NCI-H1105 (cell line): ENCODE measurements around the gene CEP97.
"Not testable (repeated sequence)": the region's sequence is repeated elsewhere in the genome, so short reads cannot be mapped to it uniquely, and the experiment has no call there.

Experiments used
- DNase-seq: peaks from one replicate; lab custom pipeline; 2025; lab: John Stamatoyannopoulos, UW

CEP97 gene, protein sequence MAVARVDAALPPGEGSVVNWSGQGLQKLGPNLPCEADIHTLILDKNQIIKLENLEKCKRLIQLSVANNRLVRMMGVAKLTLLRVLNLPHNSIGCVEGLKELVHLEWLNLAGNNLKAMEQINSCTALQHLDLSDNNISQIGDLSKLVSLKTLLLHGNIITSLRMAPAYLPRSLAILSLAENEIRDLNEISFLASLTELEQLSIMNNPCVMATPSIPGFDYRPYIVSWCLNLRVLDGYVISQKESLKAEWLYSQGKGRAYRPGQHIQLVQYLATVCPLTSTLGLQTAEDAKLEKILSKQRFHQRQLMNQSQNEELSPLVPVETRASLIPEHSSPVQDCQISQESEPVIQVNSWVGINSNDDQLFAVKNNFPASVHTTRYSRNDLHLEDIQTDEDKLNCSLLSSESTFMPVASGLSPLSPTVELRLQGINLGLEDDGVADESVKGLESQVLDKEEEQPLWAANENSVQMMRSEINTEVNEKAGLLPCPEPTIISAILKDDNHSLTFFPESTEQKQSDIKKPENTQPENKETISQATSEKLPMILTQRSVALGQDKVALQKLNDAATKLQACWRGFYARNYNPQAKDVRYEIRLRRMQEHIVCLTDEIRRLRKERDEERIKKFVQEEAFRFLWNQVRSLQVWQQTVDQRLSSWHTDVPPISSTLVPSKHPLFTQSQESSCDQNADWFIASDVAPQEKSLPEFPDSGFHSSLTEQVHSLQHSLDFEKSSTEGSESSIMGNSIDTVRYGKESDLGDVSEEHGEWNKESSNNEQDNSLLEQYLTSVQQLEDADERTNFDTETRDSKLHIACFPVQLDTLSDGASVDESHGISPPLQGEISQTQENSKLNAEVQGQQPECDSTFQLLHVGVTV

DNA sequence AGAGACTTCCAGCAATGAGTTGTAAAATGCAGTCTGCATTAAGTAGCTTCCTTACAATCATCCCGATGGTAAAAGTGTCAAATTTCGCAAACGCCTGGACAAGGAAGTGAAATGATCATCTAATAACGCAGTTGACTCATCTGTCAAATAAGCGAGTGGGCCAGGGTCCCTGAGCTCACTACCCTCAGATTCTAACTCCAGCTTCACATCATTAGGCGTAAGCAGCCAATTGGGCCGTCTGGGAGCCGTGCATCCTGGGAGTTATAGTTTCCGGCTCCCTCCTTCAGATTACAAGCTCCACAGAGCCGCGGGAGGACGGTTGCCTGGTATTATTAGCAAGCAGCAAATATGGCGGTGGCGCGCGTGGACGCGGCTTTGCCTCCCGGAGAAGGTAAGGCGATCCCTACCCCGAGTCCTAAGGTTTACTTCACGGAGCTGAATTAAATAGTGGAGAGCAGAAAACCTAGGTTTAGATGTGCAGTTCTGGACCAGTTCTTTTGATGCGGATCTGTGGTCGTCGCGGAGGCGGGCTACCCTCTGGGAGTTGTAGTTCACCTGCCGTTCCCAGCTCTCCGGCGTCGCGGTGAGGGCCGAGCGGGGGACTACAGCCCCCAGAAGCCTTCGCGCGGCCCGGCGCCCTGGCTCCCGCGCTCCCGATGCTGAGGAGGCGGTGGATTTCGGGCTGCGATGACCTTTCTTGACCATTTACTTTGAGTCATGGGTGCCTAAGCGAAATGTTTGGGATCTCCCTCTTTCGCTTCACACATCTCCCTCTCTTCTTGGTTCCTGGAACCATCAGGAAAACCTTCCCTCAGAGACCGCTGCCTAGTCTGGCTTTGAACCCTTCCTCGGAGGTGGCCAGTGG, at the start of gene CEP97:
Gene CEP97, plus strand, starts transcription at position 286 of the 865 bp plus-strand sequence. Its CDS starts 63 bp downstream, at position 349.
- peak; percentile 91 for DNase-seq

DNA sequence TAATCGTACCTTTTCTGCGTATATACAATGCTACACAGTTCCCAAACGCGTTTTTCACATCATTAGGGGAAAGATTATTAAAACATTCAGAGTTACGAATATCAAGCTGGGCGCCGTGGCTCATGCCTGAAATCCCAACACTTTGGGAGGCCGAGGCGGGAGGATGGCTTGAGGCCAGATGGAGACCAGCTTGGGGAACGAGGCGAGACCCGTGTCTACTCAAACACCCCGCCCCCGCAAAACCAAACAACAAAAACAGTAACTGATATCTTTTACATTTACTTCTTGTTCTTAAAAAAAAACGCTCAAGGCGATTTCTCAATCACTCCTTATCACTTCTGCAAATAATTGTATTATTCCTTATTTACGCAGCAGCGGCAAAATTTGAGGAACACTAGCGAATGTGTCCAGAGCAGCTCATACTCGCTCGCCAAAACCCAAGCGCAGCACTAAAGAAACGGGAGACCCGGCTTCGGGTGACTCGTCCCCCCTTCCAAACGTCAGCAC, 48.7 kb upstream of the CEP97 start:
- DNase-seq: no peak

DNA sequence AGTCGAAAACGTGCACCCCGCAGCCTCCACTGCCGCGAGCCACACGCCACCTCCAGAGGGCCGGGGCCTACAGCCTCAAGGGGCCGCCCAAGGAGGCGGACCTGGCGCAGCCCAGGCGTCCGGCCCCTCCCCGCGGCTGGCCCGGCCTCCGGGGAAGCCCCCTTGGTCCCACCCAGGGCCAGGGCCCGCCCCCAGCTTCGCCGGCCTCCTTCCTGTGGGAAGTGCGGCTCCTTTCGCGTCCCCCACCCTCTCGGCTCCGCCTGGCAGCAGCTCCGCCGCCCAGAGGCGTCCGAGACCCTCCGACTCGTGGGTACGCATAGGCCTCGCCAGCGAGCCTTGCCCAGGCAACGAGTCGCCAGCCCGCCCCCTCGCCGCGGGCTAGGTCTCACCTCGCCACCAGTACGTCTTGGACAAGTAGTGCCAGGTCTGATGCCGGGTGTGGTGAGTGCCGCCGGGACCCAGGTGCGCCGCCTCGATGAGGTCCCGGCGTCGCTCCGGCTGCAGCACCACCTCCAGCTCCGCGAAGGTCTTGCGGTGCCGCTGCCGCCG, 48.1 kb upstream of the CEP97 start:
- no peak for DNase-seq

DNA sequence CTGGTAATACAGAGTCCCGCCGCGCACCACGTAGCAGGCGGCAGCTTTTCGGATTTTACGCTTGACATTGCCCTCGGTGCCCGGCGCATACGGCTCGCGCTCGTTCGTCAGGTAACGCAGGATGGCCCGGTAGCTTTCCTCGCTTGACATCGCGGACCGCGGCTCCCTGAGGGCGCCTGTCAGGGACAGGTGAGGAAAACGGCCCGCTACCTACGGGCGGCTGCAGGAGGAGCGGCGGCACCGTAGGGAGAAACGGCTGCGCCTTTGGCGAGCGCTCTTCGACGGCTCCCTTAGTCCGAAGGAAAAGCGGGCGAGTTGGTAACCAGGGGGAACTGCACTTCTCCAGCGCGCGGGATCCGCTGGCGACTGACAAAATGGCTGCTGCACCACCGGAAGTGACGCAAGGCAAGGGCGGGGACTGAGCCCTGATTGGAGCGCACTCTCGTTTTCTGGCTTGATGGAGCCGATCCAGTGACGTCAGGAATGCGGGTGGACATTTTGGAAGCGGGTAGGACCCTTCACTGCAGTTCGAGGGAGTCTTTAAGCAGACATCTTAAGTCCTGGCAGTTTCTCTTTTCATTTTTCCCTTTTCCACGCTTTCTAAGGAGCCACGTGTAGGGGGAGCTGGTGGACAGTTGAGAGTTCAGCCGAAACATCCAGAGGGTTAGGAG, 47.5 kb upstream of the CEP97 start, which contains the start of gene ZBTB11:
Gene ZBTB11, minus strand, starts transcription at position 368 of the 671 bp plus-strand sequence. Its CDS starts 218 bp downstream, at position 150.
- DNase-seq: no peak

DNA sequence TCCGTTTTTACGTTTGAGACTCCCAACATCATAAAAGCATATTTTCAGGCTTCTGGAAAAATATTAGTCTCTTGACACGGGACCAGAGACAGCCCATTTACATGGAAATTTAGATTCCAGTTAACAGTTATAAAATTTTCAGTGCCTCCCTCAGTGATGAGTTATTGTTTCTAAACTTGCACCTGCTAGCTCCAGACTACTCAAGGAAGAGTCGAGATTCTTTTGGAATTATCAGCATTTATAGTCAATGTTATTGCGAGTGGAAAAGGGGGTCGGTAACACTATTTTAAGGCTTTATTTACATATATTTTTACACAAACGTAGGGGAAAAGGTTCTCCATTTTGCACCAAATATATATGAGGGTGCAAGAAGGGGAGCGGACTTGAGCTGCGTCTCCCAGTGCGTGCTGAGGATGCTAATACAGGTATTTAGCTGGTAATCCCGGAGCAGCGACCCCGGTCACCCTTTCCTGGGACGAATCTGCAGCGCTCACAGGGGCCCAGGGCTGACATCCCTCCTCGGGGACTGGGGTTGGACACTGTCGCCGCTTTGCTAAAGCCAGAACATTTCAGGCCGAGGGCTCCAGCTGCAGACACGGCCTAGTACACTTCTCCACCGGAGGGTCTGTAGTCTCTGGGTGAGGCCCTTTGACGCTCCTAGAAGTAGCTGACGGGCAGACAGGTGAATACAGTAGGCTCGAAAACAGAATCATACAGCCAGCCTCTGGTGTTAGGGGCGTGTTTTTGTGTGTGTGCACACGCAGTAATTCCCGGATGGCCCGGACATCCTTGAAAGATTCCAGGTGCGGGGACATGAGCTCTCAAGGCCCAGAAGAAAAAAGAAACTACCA, 46.8 kb upstream of the CEP97 start:
- no peak for DNase-seq

DNA sequence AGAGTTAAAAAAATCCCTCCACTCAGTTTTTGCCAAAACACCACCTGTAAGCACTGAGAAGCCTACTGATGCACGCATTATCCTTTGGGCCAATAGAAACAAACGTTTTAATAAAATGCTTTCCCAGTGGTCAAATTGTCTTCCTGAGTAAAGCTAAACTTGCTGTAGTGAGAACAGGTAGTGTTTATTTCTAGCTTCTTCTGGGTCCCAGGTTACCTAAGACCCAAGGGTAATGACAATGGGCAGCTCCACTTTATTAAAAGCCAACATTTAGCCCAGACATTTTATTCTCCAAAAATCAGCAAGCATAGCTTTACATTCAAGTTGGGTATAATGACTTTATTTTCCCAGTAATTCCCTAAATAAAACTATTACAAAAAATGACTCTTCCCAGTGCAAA, 45.6 kb upstream of the CEP97 start:
- not testable (repeated sequence) for DNase-seq

DNA sequence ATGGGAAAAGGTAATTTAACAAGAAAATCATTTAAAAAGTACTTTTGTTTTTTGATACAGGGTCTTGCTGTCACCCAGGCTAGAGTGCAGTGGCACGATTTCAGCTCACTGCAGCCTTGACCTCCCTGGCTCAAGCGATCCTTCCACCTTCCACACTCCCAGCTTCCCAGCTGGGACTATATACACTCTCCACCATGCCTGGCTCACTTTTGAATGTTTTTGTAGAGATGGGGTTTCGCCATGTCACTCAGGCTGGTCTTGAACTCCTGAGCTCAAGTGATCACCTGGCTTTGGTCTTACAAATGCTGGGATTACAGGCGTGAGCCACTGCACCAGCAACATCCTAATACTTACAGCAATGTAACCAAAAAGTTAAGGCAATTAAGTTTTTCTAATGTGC, 43.9 kb upstream of the CEP97 start:
- DNase-seq: no peak

DNA sequence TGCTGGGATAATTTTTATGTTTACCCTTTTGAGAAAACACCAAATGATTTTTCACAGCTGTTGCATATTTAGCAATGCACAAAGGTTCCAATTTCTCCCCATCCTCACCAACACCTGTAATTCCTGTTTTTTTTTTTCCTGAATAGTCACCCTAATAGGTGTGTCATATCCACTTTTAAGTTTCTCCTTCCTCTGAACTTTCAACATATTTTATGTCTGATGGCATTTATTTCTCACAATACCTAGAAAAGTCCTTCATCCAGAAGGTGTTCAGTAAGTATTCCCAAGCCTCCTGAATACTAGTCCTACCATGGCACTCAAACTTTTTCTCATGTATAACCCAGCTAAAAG, 39.4 kb upstream of the CEP97 start:
- DNase-seq: no peak

DNA sequence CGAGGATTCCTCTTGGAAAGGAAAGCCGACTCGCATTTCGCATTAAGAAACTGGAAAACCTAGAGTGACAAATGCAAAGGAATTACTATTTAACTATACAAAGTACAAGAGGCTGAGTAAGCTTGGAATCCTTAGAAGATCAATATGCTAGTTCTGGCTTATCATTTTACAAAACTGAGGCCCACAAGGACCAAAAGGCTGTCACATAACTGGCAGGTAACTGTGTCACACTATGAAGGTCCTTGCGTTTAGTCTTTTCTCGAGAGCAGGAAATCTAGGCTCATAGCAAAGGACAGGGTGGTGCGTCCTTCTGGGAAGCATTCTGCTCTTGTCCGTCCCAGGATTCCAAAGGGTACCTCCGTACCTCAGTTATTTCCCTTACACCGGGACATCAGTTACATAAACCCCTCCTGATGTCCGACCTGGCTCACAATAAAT, 38.5 kb upstream of the CEP97 start:
- no peak for DNase-seq

DNA sequence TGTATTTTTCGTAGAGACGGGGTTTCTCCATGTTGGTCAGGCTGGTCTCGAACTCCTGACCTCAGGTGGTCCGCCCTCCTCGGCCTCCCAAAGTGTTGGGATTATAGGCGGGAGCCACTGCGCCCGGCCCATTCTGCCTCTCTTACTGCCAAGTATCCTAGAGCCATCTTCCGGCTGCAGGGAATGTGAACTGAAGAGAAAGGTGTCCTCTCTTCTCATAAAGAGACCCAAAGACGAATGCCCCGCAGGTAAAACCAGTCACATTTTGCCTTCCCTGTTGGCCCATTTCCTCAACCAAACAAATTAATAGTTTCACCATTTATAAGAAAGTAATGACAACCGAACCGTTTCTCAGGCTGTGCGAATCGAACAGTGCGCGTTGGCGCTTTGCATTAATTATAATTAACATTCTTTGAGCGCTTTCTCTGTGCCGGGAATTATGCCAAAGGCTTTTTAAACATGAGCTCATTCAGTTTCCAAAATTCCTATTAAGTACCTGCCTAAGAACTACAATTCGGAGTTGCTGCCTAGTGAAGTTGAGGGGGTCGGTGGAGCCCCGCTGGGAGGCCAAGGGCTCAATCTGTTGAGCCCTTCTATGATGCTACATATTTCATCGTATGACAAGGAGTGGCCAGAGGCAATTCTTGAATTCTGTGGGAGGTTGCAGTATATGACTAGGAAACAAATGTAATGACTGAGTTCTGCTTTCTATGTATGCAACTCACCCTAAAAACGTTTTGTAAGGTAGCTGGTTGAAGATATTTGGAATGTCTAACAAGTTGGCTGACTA, 37.1 kb upstream of the CEP97 start:
- DNase-seq: no peak

DNA sequence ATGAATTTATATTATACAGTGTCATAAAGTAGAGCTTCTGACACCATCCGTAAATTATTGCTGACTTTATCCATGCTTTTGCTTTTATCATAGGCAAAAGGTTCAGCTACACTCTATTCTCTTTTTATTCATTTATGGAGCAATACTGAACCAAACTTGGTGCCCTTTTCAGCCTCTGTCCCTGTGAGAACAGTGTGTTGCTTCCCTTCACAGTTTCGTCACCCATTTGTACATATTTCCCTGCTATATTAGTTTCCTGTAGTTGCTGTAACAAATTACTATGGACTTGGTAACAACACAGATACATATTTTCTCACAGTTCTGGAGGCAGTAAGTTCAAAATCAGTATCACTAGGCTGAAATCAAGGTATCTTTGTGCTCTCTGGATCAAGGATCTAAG, 35.1 kb upstream of the CEP97 start:
- DNase-seq: no peak

DNA sequence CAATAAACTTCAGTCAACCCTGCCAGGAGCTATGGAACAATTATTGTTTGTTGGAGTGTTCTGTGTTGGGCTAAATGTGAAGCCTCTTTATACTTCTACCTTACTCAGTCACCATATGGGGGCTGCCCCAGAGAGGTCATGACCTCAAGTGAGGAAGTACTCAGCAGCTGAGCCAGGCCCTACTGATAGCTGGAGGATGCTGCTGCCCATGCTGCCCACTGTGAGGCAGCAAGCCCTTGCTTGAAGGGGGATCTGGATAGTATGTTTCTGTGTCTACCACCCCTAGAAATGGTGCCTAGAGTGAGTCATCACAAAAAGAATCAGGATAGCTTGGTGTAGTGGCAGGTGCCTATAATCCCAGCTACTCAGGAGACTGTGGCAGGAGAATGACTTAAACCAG, 33.4 kb upstream of the CEP97 start:
- DNase-seq: no peak

DNA sequence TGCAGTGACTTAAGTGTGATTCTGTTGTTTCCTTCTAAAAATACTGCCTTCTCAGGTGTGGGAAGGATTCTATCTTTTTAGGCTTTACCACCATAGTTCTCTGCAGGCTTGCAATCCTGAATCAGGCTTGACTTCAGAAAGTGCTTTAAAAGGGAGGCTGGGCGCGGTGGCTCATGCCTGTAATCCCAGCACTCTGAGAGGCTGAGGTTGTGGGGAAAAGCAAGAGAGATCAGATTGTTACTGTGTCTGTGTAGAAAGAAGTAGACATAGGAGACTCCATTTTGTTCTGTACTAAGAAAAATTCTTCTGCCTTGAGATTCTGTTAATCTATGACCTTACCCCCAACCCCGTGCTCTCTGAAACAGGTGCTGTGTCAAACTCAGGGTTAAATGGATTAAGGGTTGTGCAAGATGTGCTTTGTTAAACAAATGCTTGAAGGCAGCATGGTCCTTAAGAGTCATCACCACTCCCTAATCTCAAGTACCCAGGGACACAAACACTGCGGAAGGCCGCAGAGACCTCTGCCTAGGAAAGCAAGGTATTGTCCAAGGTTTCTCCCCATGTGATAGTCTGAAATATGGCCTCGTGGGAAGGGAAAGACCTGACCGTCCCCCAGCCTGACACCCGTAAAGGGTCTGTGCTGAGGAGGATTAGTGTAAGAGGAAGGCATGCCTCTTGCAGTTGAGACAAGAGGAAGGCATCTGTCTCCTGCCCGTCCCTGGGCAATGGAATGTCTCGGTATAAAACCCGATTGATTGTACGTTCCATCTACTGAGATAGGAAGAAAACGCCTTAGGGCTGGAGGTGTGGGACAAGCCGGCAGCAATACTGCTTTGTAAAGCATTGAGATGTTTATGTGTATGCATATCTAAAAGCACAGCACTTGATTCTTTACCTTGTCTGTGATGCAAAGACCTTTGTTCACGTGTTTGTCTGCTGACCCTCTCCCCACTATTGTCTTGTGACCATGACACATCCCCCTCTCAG, 32.4 kb upstream of the CEP97 start:
- not testable (repeated sequence) for DNase-seq

DNA sequence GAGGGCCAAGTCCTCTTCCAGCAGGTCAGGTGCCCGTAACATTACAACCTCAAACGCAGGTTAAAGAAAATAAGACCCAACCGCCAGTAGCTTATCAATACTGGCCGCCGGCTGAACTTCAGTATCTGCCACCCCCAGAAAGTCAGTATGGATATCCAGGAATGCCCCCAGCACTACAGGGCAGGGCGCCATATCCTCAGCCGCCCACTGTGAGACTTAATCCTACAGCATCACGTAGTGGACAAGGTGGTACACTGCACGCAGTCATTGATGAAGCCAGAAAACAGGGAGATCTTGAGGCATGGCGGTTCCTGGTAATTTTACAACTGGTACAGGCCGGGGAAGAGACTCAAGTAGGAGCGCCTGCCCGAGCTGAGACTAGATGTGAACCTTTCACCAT, 30.9 kb upstream of the CEP97 start:
- not testable (repeated sequence) for DNase-seq

DNA sequence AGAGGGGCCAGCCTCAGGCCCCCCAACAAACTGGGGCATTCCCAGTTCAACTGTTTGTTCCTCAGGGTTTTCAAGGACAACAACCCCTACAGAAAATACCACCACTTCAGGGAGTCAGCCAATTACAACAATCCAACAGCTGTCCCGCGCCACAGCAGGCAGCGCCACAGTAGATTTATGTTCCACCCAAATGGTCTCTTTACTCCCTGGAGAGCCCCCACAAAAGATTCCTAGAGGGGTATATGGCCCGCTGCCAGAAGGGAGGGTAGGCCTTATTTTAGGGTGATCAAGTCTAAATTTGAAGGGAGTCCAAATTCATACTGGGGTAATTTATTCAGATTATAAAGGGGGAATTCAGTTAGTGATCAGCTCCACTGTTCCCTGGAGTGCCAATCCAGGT, 29.6 kb upstream of the CEP97 start:
- not testable (repeated sequence) for DNase-seq

DNA sequence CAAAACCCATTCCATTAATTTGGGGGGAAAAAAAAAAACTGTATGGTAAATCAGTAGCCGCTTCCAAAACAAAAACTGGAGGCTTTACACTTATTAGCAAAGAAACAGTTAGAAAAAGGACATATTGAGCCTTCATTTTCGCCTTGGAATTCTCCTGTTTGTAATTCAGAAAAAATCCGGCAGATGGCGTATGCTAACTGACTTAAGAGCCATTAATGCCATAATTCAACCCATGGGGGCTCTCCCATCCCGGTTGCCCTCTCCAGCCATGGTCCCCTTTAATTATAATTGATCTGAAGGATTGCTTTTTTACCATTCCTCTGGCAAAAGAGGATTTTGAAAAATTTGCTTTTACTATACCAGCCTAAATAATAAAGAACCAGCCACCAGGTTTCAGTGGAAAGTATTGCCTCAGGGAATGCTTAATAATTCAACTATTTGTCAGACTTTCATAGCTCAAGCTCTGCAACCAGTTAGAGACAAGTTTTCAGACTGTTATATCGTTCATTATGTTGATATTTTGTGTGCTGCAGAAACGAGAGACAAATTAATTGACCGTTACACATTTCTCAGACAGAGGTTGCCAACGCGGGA, 28.5 kb upstream of the CEP97 start:
- no peak for DNase-seq
